Measurements from ENCODE around the gene PDZRN4. TPM values are rescaled to one million over a fixed set of nuclear protein-coding genes. Genes with fewer than 3 reads are reported as not detected.

Gene PDZRN4
- total RNA-seq, 6 donors from 2014 or later, result 0.17 to 1.3 (median 0.61) TPM; not detected in 1

GRCh38 chr12:41293011-41293410 is 104.9 kb downstream of the PDZRN4 start:
- Histone ChIP-seq H3K27me3 (no peaks in the 10 kb centered on the region), H3K27ac (no peak overlapping the region), H3K4me3 (no peak overlapping the region), H3K4me1 (no peaks in the 10 kb centered on the region), H3K36me3 (no peaks in the 10 kb centered on the region), H3K9me3 (no peaks in the 10 kb centered on the region)
- TF ChIP-seq EP300 (IDR thresholded peaks at IDR 0.05) (no peak), POLR2A (IDR thresholded peaks at IDR 0.05) (no peak), CTCF (IDR thresholded peaks at IDR 0.05) (no peak), POLR2AphosphoS5 (IDR thresholded peaks at IDR 0.05) (no peak)
- WGBS, 2 donors, result 85 to 89% methylated on average over 6 of the region's 6 CpGs
- DNase-seq, result no peak
- no peak for ATAC-seq (ENCODE audit: low FRiP score in 2 of 2)

GRCh38 chr12:41293461-41293860 is 105.3 kb downstream of the PDZRN4 start:
- DNase-seq (no peak), ATAC-seq (ENCODE audit: low FRiP score in 2 of 2) (no peak)
- Histone ChIP-seq H3K36me3 (no peaks in the 10 kb centered on the region), H3K9me3 (no peaks in the 10 kb centered on the region), H3K27me3 (no peaks in the 10 kb centered on the region), H3K4me3 (no peak overlapping the region), H3K27ac (no peak overlapping the region), H3K4me1 (no peaks in the 10 kb centered on the region)
- TF ChIP-seq CTCF (IDR thresholded peaks at IDR 0.05) (no peak), POLR2AphosphoS5 (IDR thresholded peaks at IDR 0.05) (no peak), POLR2A (IDR thresholded peaks at IDR 0.05) (no peak), EP300 (IDR thresholded peaks at IDR 0.05) (no peak)
- WGBS, 2 donors, result 83 to 91% methylated on average over 1 of the region's 1 CpG

- TF ChIP-seq EP300 (IDR thresholded peaks at IDR 0.05), result no peak
- TF ChIP-seq POLR2A (IDR thresholded peaks at IDR 0.05), result no peak
- TF ChIP-seq CTCF (IDR thresholded peaks at IDR 0.05), result no peak
- no peak for TF ChIP-seq POLR2AphosphoS5 (IDR thresholded peaks at IDR 0.05)
- no peaks in the 10 kb centered on the region for H3K9me3 ChIP-seq
- DNase-seq (no peak), ATAC-seq (ENCODE audit: low FRiP score in 2 of 2) (no peak)
- H3K27me3 ChIP-seq, result no peaks in the 10 kb centered on the region
- WGBS, 2 donors, result 84 to 89% methylated on average over 5 of the region's 5 CpGs
- H3K36me3 ChIP-seq, result no peaks in the 10 kb centered on the region
- no peaks in the 10 kb centered on the region for H3K4me1 ChIP-seq
- H3K27ac ChIP-seq, result no peak overlapping the region
- no peak overlapping the region for H3K4me3 ChIP-seq
Measured at GRCh38 chr12:41302979-41303403, 114.9 kb downstream of the PDZRN4 start.

- H3K4me3 ChIP-seq, result no peak overlapping the region
- TF ChIP-seq POLR2AphosphoS5 (IDR thresholded peaks at IDR 0.05) (no peak), EP300 (IDR thresholded peaks at IDR 0.05) (no peak), CTCF (IDR thresholded peaks at IDR 0.05) (no peak), POLR2A (IDR thresholded peaks at IDR 0.05) (no peak)
- H3K4me1 ChIP-seq, result no peaks in the 10 kb centered on the region
- DNase-seq (no peak), ATAC-seq (ENCODE audit: low FRiP score in 2 of 2) (no peak)
- no peaks in the 10 kb centered on the region for H3K9me3 ChIP-seq
- H3K27me3 ChIP-seq, result no peaks in the 10 kb centered on the region
- no peak overlapping the region for H3K27ac ChIP-seq
- no peaks in the 10 kb centered on the region for H3K36me3 ChIP-seq
- WGBS, 2 donors, result 76 to 93% methylated on average over 1 of the region's 1 CpG
Measured at GRCh38 chr12:41304526-41304925, 116.4 kb downstream of the PDZRN4 start.

- ATAC-seq (ENCODE audit: low FRiP score in 2 of 2) (no peak), DNase-seq (no peak)
- Histone ChIP-seq H3K9me3 (no peaks in the 10 kb centered on the region), H3K4me1 (no peaks in the 10 kb centered on the region), H3K36me3 (no peaks in the 10 kb centered on the region), H3K4me3 (no peak overlapping the region), H3K27me3 (no peaks in the 10 kb centered on the region), H3K27ac (no peak overlapping the region)
- TF ChIP-seq EP300 (IDR thresholded peaks at IDR 0.05), result no peak
- no peak for TF ChIP-seq CTCF (IDR thresholded peaks at IDR 0.05)
- no peak for TF ChIP-seq POLR2AphosphoS5 (IDR thresholded peaks at IDR 0.05)
- no peak for TF ChIP-seq POLR2A (IDR thresholded peaks at IDR 0.05)
- WGBS, 2 donors, result 83% methylated on average over 2 of the region's 2 CpGs
Measured at GRCh38 chr12:41310367-41310766, 122.2 kb downstream of the PDZRN4 start.
